SJSA1 (cell line): ENCODE data around the gene MTA2. TPM values are rescaled to one million over a fixed set of nuclear protein-coding genes. Genes with fewer than 3 reads are reported as not detected.

Experiments
- DNase-seq, 2 experiments: peaks; one replicate each; pipeline ENCODE4 v3.0.0-alpha.2; 2015 to 2020; ENCODE audit warnings: low spot score in 2 of 2, low read depth in 1 of 2
- H3K27ac ChIP-seq: fragments of 250-450 bp; sonication (Bioruptor Pico); 2 replicates; pipeline ENCODE4 v1.5.1; 2020; ENCODE audit warnings: mild to moderate bottlenecking, moderate library complexity
- H3K27me3 ChIP-seq: fragments of 250-450 bp; sonication (Bioruptor Pico); replicated peaks from 2 replicates; pipeline ENCODE4 v1.5.1; 2020; ENCODE audit warnings: mild to moderate bottlenecking, moderate library complexity
- H3K36me3 ChIP-seq: fragments of 250-450 bp; sonication (Bioruptor Pico); 2 replicates; pipeline ENCODE4 v1.5.1; 2020; ENCODE audit warnings: mild to moderate bottlenecking
- H3K4me1 ChIP-seq: fragments of 250-450 bp; sonication (Bioruptor Pico); replicated peaks from 2 replicates; pipeline ENCODE4 v1.6.1; 2021; ENCODE audit warnings: mild to moderate bottlenecking
- H3K4me3 ChIP-seq: fragments of 250-450 bp; sonication (Bioruptor Pico); 2 replicates; pipeline ENCODE4 v1.5.1; 2020; ENCODE audit warnings: mild to moderate bottlenecking
- H3K9me3 ChIP-seq: fragments of 250-450 bp; sonication (Bioruptor Pico); replicated peaks from 2 replicates; pipeline ENCODE4 v1.5.1; 2020; ENCODE audit warnings: mild to moderate bottlenecking
- total RNA-seq: library from RNA; depleted of rRNA; stranded (reverse); fragments of >200 nt; shearing (Covaris generic); gene quantifications from 2 replicates; pipeline ENCODE4 v1.2.3, GENCODE V29; 2014; rRNA removed

MTA2 gene
- total RNA-seq, 1 experiment from 2014 or later = 214 TPM

DNA sequence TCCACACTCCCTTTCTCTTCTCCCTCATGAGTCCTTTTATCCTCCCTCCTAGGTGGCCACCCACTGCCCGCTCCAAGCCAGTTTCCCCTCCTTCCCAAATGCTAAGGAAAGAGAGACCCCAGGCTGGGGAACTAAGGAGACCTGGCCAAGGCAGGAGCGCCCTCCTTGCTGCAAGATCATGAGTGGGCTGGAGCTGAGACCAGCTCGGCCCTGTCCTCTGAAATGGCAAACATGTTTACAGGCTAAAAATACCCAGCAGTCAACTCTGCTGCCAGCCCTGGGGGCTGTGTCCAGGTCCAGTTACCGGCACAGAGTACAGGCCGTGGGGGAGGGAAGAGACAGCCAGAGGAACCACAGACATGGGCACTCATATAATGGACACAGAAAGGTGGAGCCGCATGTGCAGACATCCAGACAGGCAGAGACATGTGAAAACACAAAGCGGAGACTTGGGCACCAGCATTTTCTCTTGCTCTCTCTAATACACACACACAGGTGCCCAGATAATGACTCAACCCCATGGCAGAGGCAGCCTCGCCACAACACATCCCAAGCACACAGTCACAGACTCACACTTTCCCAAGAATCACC, 53.9 kb downstream of the MTA2 start:
- Histone ChIP-seq H3K9me3 (no peaks in the 10 kb centered on the region), H3K27me3 (no peaks in the 10 kb centered on the region), H3K27ac (no peak overlapping the region), H3K4me3 (no peak overlapping the region; the same call in 1 of the 2 replicates), H3K4me1 (peaks cover 70% of the 10 kb centered on the region), H3K36me3 (peaks cover 32% of the 10 kb centered on the region)
- DNase-seq = peak in 1 of 2 experiments; percentile 29

GRCh38 chr11:62546929-62547625, 54.6 kb downstream of the MTA2 start:
- peak; percentile 33 to 59 for DNase-seq
- peaks cover 38% of the 10 kb centered on the region for H3K36me3 ChIP-seq

DNA sequence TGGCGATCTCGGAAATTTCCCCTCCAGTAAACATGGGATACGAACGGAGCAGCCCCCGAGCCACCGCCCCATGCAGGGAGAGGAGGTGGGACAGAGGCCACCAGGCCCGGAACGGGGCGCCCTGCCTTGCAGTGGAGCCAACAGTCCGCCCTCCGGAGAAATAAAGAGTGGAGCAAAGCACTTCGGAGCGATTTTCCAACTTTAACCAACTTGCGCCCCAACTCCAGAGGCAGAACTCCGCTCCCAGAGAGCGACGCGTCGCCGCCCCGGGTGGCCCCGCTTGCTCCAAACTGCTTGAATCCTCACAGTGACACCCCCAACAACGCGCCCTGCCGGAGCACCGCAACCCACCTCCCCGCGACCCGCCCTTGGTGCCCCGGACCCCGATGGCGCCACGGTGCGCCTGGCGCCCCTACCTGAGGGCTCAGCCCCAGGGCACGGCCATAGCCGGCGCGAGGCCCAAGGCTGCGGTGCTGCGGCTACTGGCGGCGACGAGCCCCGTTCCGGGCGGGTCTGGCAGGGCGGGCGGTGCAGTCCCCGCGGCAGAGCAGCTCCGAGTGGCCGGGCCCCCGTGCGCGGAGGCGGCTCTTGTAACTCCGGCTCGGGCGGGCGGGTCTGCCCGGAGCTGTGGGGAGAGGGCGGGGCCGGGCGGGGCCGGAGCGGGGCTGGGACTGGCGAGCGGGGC, 55.3 kb downstream of the MTA2 start, which contains the start of gene AHNAK:
TSS of gene AHNAK (minus strand) at position 563 of the 685 bp plus-strand sequence. CDS start 10,708 bp downstream, outside the sequence.
- Histone ChIP-seq H3K4me3 (peak within 1 kb of the TSS; percentile 92), H3K27ac (peak within 1 kb of the TSS; percentile 67), H3K36me3 (peaks cover 45% of the 10 kb centered on the region), H3K27me3 (no peaks in the 10 kb centered on the region), H3K4me1 (peaks cover 70% of the 10 kb centered on the region), H3K9me3 (no peaks in the 10 kb centered on the region)
- peak in 1 of 2 experiments; percentile 84 for DNase-seq

More at GRCh38 chr11:62546929-62547625, 54.6 kb downstream of the MTA2 start:
- Histone ChIP-seq H3K4me3 (peak overlapping the region; percentile 92), H3K27me3 (no peaks in the 10 kb centered on the region), H3K9me3 (no peaks in the 10 kb centered on the region), H3K4me1 (peaks cover 70% of the 10 kb centered on the region), H3K27ac (peak overlapping the region; percentile 67; the same call in 1 of the 2 replicates)

GRCh38 chr11:62545437-62546243, 56.0 kb downstream of the MTA2 start:
- Histone ChIP-seq H3K9me3 (no peaks in the 10 kb centered on the region), H3K4me3 (peak overlapping the region; percentile 92), H3K36me3 (peaks cover 52% of the 10 kb centered on the region), H3K4me1 (peaks cover 74% of the 10 kb centered on the region), H3K27me3 (no peaks in the 10 kb centered on the region), H3K27ac (peak overlapping the region; percentile 67)
- peak; percentile 98 to 100 for DNase-seq

DNA sequence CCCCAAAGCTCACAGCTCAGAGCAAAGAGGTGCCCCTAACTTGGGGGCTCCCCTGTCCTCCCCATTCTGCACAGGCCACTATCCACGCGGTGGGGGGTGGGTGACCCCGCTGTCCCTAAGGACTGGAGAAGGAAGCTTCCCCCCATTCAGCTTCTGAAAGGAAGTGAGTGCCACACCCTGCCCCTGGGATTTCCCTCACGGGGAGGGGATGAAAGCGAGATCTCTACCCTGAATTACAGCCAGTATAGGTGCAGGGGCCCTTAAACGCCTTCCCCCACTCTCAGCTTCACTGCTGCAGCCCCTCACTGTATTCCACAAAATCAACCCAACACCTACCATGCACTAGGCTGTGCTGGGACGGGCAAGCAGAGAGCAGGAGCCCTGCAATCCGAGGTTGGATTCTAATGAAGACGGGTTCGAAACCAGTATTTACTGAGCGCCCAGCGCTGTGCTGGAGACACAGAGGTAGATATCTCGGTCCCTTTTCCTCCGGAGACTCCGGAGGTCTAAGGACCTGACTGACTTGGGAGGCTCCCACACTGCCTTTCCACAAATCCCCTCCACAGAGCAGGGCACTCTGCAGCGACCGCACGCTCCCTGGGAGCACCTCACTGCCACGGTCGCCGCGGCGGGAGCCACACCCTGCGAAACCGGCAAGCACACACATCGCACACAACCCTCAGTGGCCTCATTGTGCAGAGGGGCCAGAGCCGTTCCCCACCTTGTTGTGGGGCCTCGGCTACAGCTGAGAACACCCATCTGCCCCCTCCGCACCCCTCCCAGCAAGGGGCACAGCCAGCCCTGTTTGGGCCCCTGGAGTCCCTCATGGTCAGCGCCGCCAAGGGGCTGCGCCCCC, 56.9 kb downstream of the MTA2 start:
- peak overlapping the region; percentile 92 for H3K4me3 ChIP-seq
- no peaks in the 10 kb centered on the region for H3K9me3 ChIP-seq
- peak overlapping the region; percentile 67 for H3K27ac ChIP-seq
- peaks cover 81% of the 10 kb centered on the region for H3K4me1 ChIP-seq
- H3K27me3 ChIP-seq = no peaks in the 10 kb centered on the region
- H3K36me3 ChIP-seq = peaks cover 56% of the 10 kb centered on the region
- peak; percentile 60 to 64 for DNase-seq

- peak overlapping the region; percentile 92 for H3K4me3 ChIP-seq
- H3K27me3 ChIP-seq = no peaks in the 10 kb centered on the region
- DNase-seq = no peak
- peaks cover 84% of the 10 kb centered on the region for H3K4me1 ChIP-seq
- peaks cover 63% of the 10 kb centered on the region for H3K36me3 ChIP-seq
- H3K9me3 ChIP-seq = no peaks in the 10 kb centered on the region; the same call in 1 of the 2 replicates
- H3K27ac ChIP-seq = peak overlapping the region; percentile 67
These were observed 57.8 kb downstream of the MTA2 start for GRCh38 chr11:62543680-62544444.

Other genes starting within 250 kb of the MTA2 start
- gene SCGB1A1, start 182.8 kb downstream of the MTA2 start, total RNA-seq = not detected in 2 replicates
- gene AHNAK, start 55.1 kb downstream of the MTA2 start, total RNA-seq = 306 and 345 TPM in 2 replicates
- gene EEF1G, start 28.0 kb downstream of the MTA2 start, total RNA-seq = 1,705 and 1,743 TPM in 2 replicates
- gene TUT1, start 10.3 kb downstream of the MTA2 start, total RNA-seq = 8.5 and 10.1 TPM in 2 replicates
- 19.8 and 28.1 TPM in 2 replicates for gene EML3, start 10.9 kb upstream of the MTA2 start, total RNA-seq
- gene ROM1, start 11.4 kb upstream of the MTA2 start, total RNA-seq = 3.1 and 10.4 TPM in 2 replicates
- 82.5 and 145 TPM in 2 replicates for gene B3GAT3, start 20.1 kb upstream of the MTA2 start, total RNA-seq
- gene GANAB, start 44.7 kb upstream of the MTA2 start, total RNA-seq = 356 and 500 TPM in 2 replicates
- 26.6 and 26.8 TPM in 2 replicates for gene INTS5, start 51.4 kb upstream of the MTA2 start, total RNA-seq
- 103 and 121 TPM in 2 replicates for gene C11orf98, start 63.3 kb upstream of the MTA2 start, total RNA-seq
- 9.8 and 15.7 TPM in 2 replicates for gene CSKMT, start 63.4 kb upstream of the MTA2 start, total RNA-seq
- 14.9 and 30.6 TPM in 2 replicates for gene UQCC3, start 69.8 kb upstream of the MTA2 start, total RNA-seq
- 2.1 and 10.1 TPM in 2 replicates for gene LBHD1, start 70.4 kb upstream of the MTA2 start, total RNA-seq
- 162 and 208 TPM in 2 replicates for gene UBXN1, start 77.2 kb upstream of the MTA2 start, total RNA-seq
- 0.55 and 0.85 TPM in 2 replicates for gene LRRN4CL, start 87.7 kb upstream of the MTA2 start, total RNA-seq
- 51.4 and 138 TPM in 2 replicates for gene BSCL2, start 105.6 kb upstream of the MTA2 start, total RNA-seq
- not detected in 2 replicates for gene GNG3, start 105.8 kb upstream of the MTA2 start, total RNA-seq
- gene HNRNPUL2, start 125.6 kb upstream of the MTA2 start, total RNA-seq = 9.8 and 18.6 TPM in 2 replicates
- 47.6 and 51.3 TPM in 2 replicates for gene TTC9C, start 126.6 kb upstream of the MTA2 start, total RNA-seq
- 8.3 and 10.8 TPM in 2 replicates for gene ZBTB3, start 152.3 kb upstream of the MTA2 start, total RNA-seq
- gene POLR2G, start 159.7 kb upstream of the MTA2 start, total RNA-seq = 224 and 259 TPM in 2 replicates
- 19.7 and 28.9 TPM in 2 replicates for gene TAF6L, start 169.5 kb upstream of the MTA2 start, total RNA-seq
- 92.8 and 131 TPM in 2 replicates for gene TMEM179B, start 185.5 kb upstream of the MTA2 start, total RNA-seq
- gene TMEM223, start 190.1 kb upstream of the MTA2 start, total RNA-seq = 39.7 and 42.4 TPM in 2 replicates
- gene NXF1, start 203.6 kb upstream of the MTA2 start, total RNA-seq = 33.6 and 33.8 TPM in 2 replicates
- gene STX5, start 230.2 kb upstream of the MTA2 start, total RNA-seq = 45.7 and 45.8 TPM in 2 replicates
- not detected in 2 replicates for gene TEX54, start 231.0 kb upstream of the MTA2 start, total RNA-seq
- gene WDR74, start 237.7 kb upstream of the MTA2 start, total RNA-seq = 97.4 and 102 TPM in 2 replicates